ENCODE results near the gene COQ2.

- TF ChIP-seq POLR2A (IDR thresholded peaks at IDR 0.05) (no peak), CTCF (IDR thresholded peaks at IDR 0.05) (no peak)
Measured at GRCh38 chr4:83258461-83258860, 26.1 kb downstream of the COQ2 start.

All from breast epithelium (tissue), 3 donors.